ENCODE data around the gene MKNK2.

GRCh38 chr19:2054763-2055162 lies 3.7 kb upstream of the MKNK2 start:
- no peak for TF ChIP-seq CTCF (IDR thresholded peaks at IDR 0.05; ENCODE audit: low read length)
- no peak for TF ChIP-seq EZH2 (IDR thresholded peaks at IDR 0.05; ENCODE audit: borderline replicate concordance, low read length)

Measured in OCI-LY1 (cell line).